HG02852 (cell line): ENCODE measurements around the gene UBXN4.
A peak's percentile ranks its signal among the peaks of the same experiment; 100 is the strongest.
"Not testable (repeated sequence)": the region's sequence is repeated elsewhere in the genome, so short reads cannot be mapped to it uniquely, and the experiment has no call there.

Experiments
- ATAC-seq: cut with Tn5 transposase; IDR thresholded peaks from one replicate; pipeline ENCODE4 v1.9.1; 2021; ENCODE audit warnings: mild to moderate bottlenecking, moderate library complexity; ENCODE audit not compliant: unreplicated experiment

UBXN4 gene

GRCh38 chr2:135741395-135742324 is at the start of gene UBXN4:
Gene UBXN4, plus strand, starts transcription at chr2:135741855. Its CDS starts 75 bp downstream, at chr2:135741930.
- ATAC-seq = peak; percentile 88

- ATAC-seq = no peak
Observed at GRCh38 chr2:135694711-135695110, 46.9 kb upstream of the UBXN4 start.

GRCh38 chr2:135698838-135699237 is 42.8 kb upstream of the UBXN4 start:
- no peak for ATAC-seq

- no peak for ATAC-seq
Observed at GRCh38 chr2:135701442-135701841, 40.2 kb upstream of the UBXN4 start.

- ATAC-seq = no peak
Observed at GRCh38 chr2:135703300-135703699, 38.4 kb upstream of the UBXN4 start.

- not testable (repeated sequence) for ATAC-seq
Observed at GRCh38 chr2:135704075-135704474, 37.6 kb upstream of the UBXN4 start.

GRCh38 chr2:135708159-135708558 is 33.5 kb upstream of the UBXN4 start:
- no peak for ATAC-seq

GRCh38 chr2:135709992-135710391 is 31.7 kb upstream of the UBXN4 start:
- ATAC-seq = no peak

GRCh38 chr2:135715086-135715485 is 26.6 kb upstream of the UBXN4 start:
- not testable (repeated sequence) for ATAC-seq

GRCh38 chr2:135728064-135728743 is 13.5 kb upstream of the UBXN4 start:
- no peak for ATAC-seq

- no peak for ATAC-seq
Observed at GRCh38 chr2:135732561-135732960, 9.1 kb upstream of the UBXN4 start.

- no peak for ATAC-seq
Observed at GRCh38 chr2:135733045-135733444, 8.6 kb upstream of the UBXN4 start.

GRCh38 chr2:135736546-135736945 is 5.1 kb upstream of the UBXN4 start:
- ATAC-seq = no peak

- no peak for ATAC-seq
Observed at GRCh38 chr2:135740206-135740605, 1.4 kb upstream of the UBXN4 start.

GRCh38 chr2:135741043-135741394 is 636 bp upstream of the UBXN4 start:
- no peak for ATAC-seq

- ATAC-seq = peak; percentile 20
Observed at GRCh38 chr2:135742325-135742757, 686 bp downstream of the UBXN4 start.

GRCh38 chr2:135743860-135744259 is 2.2 kb downstream of the UBXN4 start:
- ATAC-seq = no peak

- no peak for ATAC-seq
Observed at GRCh38 chr2:135744760-135745314, 3.2 kb downstream of the UBXN4 start.

- ATAC-seq = no peak
Observed at GRCh38 chr2:135745545-135745944, 3.9 kb downstream of the UBXN4 start.

- ATAC-seq = no peak
Observed at GRCh38 chr2:135755573-135755972, 13.9 kb downstream of the UBXN4 start.

GRCh38 chr2:135756692-135757091 is 15.0 kb downstream of the UBXN4 start:
- ATAC-seq = no peak

GRCh38 chr2:135762022-135762421 is 20.4 kb downstream of the UBXN4 start:
- ATAC-seq = no peak
